PC-3 (cell line): ENCODE results near the gene INS. TPM values are rescaled to one million over a fixed set of nuclear protein-coding genes. Genes with fewer than 3 reads are reported as not detected.
A peak's percentile ranks its signal among the peaks of the same experiment; 100 is the strongest.
"Not testable (repeated sequence)": the region's sequence is repeated elsewhere in the genome, so short reads cannot be mapped to it uniquely, and the experiment has no call there.

Source experiments
- ATAC-seq: fragments of 200-7000 bp; cut with Tn5 transposase; 2 replicates; pipeline ENCODE4 v1.9.1; 2020; ENCODE audit warnings: mild to moderate bottlenecking, moderate library complexity
- BruUV-seq: library from RNA; stranded (reverse); fragments of 400-500 nt; replicated peaks from 2 replicates; lab custom pipeline; 2021; lab: Mats Ljungman, UMichigan
- CTCF ChIA-PET: fragments of 300-600 bp; sonication (Branson Sonifier 250); formaldehyde crosslinking; loops from one replicate; lab custom pipeline; 2022; ENCODE audit warnings: antibody characterized with exemption; lab: Charles Lee
- POLR2A ChIA-PET: fragments of 300-600 bp; sonication (Branson Sonifier 250); formaldehyde crosslinking; loops from one replicate; lab custom pipeline; 2022; ENCODE audit warnings: antibody characterized with exemption; ENCODE audit not compliant: unreplicated experiment; lab: Charles Lee
- DNase-seq: peaks from one replicate; pipeline ENCODE4 v3.0.0-alpha.2; 2015
- H2AFZ ChIP-seq: fragments of 300-600 bp; sonication (generic); 2 replicates; pipeline ENCODE4 v1.6.0; 2016; ENCODE audit warnings: antibody characterized with exemption, low read length
- H3F3A ChIP-seq: fragments of 300-600 bp; sonication (generic); one replicate; pipeline ENCODE4 v1.6.0; 2017; ENCODE audit warnings: antibody characterized with exemption, low read length, control low read depth, mild to moderate bottlenecking; ENCODE audit not compliant: unreplicated experiment
- H3K27ac ChIP-seq: fragments of 300-600 bp; sonication (generic); 2 replicates; pipeline ENCODE4 v1.5.1; 2016; ENCODE audit warnings: mild to moderate bottlenecking, low read length
- H3K27me3 ChIP-seq: fragments of 300-600 bp; sonication (generic); 2 replicates; pipeline ENCODE4 v1.6.1; 2016; ENCODE audit warnings: low read length, mixed read lengths
- H3K36me3 ChIP-seq: fragments of 300-600 bp; sonication (generic); 2 replicates; pipeline ENCODE4 v1.6.1; 2016; ENCODE audit warnings: low read depth, mixed run types, low read length, mixed read lengths
- H3K4me1 ChIP-seq: fragments of 300-600 bp; sonication (generic); 2 replicates; pipeline ENCODE4 v1.5.1; 2016; ENCODE audit warnings: low read length; ENCODE audit not compliant: insufficient read depth
- H3K4me2 ChIP-seq: fragments of 300-600 bp; sonication (generic); 2 replicates; pipeline ENCODE4 v1.6.0; 2016; ENCODE audit warnings: low read length
- H3K4me3 ChIP-seq: fragments of 300-600 bp; sonication (generic); 2 replicates; pipeline ENCODE4 v1.5.1; 2016; ENCODE audit warnings: mild to moderate bottlenecking, low read length, mixed read lengths
- H3K79me2 ChIP-seq: fragments of 300-600 bp; sonication (generic); 2 replicates; pipeline ENCODE4 v1.6.1; 2017; ENCODE audit warnings: low read length, mixed read lengths
- H3K9ac ChIP-seq: fragments of 300-600 bp; sonication (generic); 2 replicates; pipeline ENCODE4 v1.6.0; 2016; ENCODE audit warnings: mild to moderate bottlenecking, low read length
- H3K9me2 ChIP-seq: fragments of 300-600 bp; sonication (generic); replicated peaks from 2 replicates; pipeline ENCODE4 v1.6.1; 2016; ENCODE audit warnings: mixed run types, low read length, mixed read lengths
- H3K9me3 ChIP-seq: fragments of 300-600 bp; sonication (generic); 2 replicates; pipeline ENCODE4 v1.6.1; 2016; ENCODE audit warnings: low read length, mixed read lengths
- H4K20me1 ChIP-seq: fragments of 300-600 bp; sonication (generic); 2 replicates; pipeline ENCODE4 v1.6.1; 2016; ENCODE audit warnings: low read length, mixed read lengths
- CTCF ChIP-seq: fragments of 300-600 bp; sonication (generic); conservative IDR thresholded peaks from 2 replicates; pipeline ENCODE4 v1.5.1; 2017; ENCODE audit warnings: antibody characterized with exemption, low read depth, mild to moderate bottlenecking, low read length
- EZH2 ChIP-seq: fragments of 300-600 bp; sonication (generic); IDR thresholded peaks from one replicate; pipeline ENCODE4 v1.6.1; 2017; ENCODE audit warnings: antibody characterized with exemption, mild to moderate bottlenecking, low read length; ENCODE audit not compliant: unreplicated experiment
- EZH2phosphoT487 ChIP-seq: fragments of 300-600 bp; sonication (generic); IDR thresholded peaks from 2 replicates; pipeline ENCODE4 v1.6.1; 2018; ENCODE audit warnings: mild to moderate bottlenecking, antibody characterized with exemption, low read length, borderline replicate concordance
- intact Hi-C: fragments of 100-400 bp; cut with micrococcal nuclease; formaldehyde crosslinking; loops from 2 replicates; pipeline ENCODE4 v1.9.0; 2023
- total RNA-seq: library from RNA; depleted of rRNA; stranded (reverse); fragments of >200 nt; gene quantifications from 2 replicates; pipeline ENCODE4 v1.2.3, GENCODE V29; 2014

Gene INS
- total RNA-seq, 1 experiment from 2014 or later, result not detected

DNA sequence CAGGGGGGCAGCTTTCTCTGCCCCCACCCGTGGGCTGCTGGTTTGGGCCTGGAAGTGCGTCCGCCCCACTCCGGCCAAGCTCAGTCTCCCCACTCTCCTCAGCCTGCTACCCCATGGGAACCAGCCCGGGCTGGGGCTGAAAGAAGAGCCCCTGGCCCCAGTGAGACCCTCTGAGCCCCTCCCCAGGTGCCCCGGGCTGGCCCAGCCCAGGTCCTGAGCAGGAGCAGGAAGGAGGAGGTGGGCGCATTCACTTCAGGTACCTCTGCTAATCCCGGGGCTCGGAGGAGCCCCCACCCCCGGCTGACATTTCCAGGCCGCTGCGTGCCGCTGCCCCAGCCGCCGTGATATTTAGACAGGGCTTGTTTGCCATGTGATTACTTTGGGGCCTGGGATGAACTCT, 19.3 kb upstream of the INS start:
- Histone ChIP-seq H3K4me1 (peaks cover 65% of the 10 kb centered on the region), H3K4me3 (no peak overlapping the region), H4K20me1 (no peaks in the 10 kb centered on the region), H3K27ac (peak overlapping the region; percentile 91), H3K36me3 (no peaks in the 10 kb centered on the region), H3K27me3 (no peaks in the 10 kb centered on the region), H3K9me2 (no peaks in the 10 kb centered on the region), H2AFZ (peak overlapping the region; percentile 72; the same call in 1 of the 2 replicates), H3K9ac (peak overlapping the region; percentile 83), H3K79me2 (0 out of 2 replicates have a peak, but pooled peaks cover 7% of the 10 kb centered on the region), H3K4me2 (peak overlapping the region; percentile 72), H3K9me3 (no peaks in the 10 kb centered on the region), H3F3A (no peaks in the 10 kb centered on the region)
- POLR2A ChIA-PET, result no interaction called here
- intact Hi-C loops, result loop anchor here (5.0 kb wide), 1 partner anchor 222 kb away; the partner anchor contains the start of gene TSSC4
- CTCF ChIA-PET, result no interaction called here
- TF ChIP-seq EZH2, result no peak
- no peak for TF ChIP-seq EZH2phosphoT487
- DNase-seq (no peak), ATAC-seq (no peak)
- TSS peak; percentile 90 for BruUV-seq

DNA sequence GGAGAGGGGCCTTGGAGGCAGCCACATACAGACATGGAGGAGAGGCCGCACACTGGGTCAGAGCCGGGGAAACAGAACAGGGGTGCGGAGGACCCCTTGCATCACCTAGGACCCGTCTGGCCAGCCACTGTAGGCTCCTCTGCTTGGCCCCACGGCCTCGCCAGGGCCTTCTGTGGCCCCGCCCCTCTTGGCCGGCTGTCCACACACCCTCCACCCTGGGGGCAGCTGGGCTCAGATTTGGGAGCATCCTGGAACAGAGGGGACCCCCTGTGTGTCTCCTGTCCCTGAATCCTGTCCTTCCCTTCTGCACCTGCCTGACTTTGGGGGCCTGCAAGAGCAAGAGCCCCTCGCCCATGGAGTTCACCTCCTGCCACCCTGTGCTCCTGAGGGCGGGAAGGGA, 18.5 kb upstream of the INS start:
- Histone ChIP-seq H3K27me3 (no peaks in the 10 kb centered on the region), H3F3A (no peaks in the 10 kb centered on the region), H3K4me2 (peak overlapping the region; percentile 72), H3K79me2 (0 out of 2 replicates have a peak, but pooled peaks cover 7% of the 10 kb centered on the region), H3K4me1 (peaks cover 68% of the 10 kb centered on the region), H3K27ac (peak overlapping the region; percentile 91), H3K4me3 (no peak overlapping the region), H4K20me1 (no peaks in the 10 kb centered on the region), H3K9ac (peak overlapping the region; percentile 83), H3K9me3 (no peaks in the 10 kb centered on the region), H3K36me3 (no peaks in the 10 kb centered on the region), H2AFZ (no peak overlapping the region), H3K9me2 (no peaks in the 10 kb centered on the region)
- DNase-seq (no peak), ATAC-seq (no peak)
- ChIA-PET CTCF (no interaction called here), POLR2A (no interaction called here)
- no peak for TF ChIP-seq CTCF
- no peak for TF ChIP-seq EZH2
- TF ChIP-seq EZH2phosphoT487, result no peak
- intact Hi-C loops, result no loop called here
- BruUV-seq, result no TSS peak

DNA sequence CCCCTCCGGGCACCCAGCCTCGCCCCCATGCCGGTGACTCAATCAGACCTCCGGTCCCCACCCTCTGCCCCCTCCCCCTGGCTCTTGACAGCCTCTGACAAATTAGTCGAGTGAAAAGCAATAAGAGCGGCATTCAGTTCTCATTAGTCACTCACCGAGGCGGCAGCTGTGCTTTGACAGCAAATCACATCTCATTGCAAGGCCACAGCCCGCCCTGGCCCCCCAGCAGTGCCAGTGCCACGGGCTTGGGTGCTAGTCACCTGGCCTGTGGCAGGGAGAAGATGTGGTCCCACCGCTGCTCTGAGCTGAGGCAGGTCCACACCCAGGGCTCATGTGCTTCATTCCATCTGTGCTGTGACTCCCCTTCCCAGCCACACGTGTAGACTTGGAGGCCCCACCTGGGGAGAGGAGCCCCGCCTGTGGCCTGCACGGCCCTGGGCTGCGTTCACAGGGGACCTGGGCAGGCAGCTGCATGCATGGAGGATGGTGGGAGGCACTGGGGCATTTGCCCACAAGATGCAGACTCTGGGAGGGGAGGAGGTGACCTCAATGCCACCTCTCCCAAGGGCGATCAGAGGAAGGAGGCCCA, 18.0 kb upstream of the INS start:
- no peaks in the 10 kb centered on the region for H3K9me3 ChIP-seq
- ATAC-seq (peak; percentile 59), DNase-seq (peak; percentile 96)
- POLR2A ChIA-PET, result no interaction called here
- no peaks in the 10 kb centered on the region for H4K20me1 ChIP-seq
- H3K9me2 ChIP-seq, result no peaks in the 10 kb centered on the region
- TF ChIP-seq CTCF, result no peak
- H3F3A ChIP-seq, result no peaks in the 10 kb centered on the region
- H3K4me1 ChIP-seq, result peaks cover 68% of the 10 kb centered on the region
- H3K27me3 ChIP-seq, result no peaks in the 10 kb centered on the region
- peak overlapping the region; percentile 72 for H3K4me2 ChIP-seq
- CTCF ChIA-PET, result no interaction called here
- peak overlapping the region; percentile 83 for H3K9ac ChIP-seq
- no peak overlapping the region for H2AFZ ChIP-seq
- intact Hi-C loops, result no loop called here
- no peak overlapping the region for H3K4me3 ChIP-seq
- peak overlapping the region; percentile 91 for H3K27ac ChIP-seq
- H3K36me3 ChIP-seq, result no peaks in the 10 kb centered on the region
- 0 out of 2 replicates have a peak, but pooled peaks cover 7% of the 10 kb centered on the region for H3K79me2 ChIP-seq
- BruUV-seq, result TSS peak; percentile 85

DNA sequence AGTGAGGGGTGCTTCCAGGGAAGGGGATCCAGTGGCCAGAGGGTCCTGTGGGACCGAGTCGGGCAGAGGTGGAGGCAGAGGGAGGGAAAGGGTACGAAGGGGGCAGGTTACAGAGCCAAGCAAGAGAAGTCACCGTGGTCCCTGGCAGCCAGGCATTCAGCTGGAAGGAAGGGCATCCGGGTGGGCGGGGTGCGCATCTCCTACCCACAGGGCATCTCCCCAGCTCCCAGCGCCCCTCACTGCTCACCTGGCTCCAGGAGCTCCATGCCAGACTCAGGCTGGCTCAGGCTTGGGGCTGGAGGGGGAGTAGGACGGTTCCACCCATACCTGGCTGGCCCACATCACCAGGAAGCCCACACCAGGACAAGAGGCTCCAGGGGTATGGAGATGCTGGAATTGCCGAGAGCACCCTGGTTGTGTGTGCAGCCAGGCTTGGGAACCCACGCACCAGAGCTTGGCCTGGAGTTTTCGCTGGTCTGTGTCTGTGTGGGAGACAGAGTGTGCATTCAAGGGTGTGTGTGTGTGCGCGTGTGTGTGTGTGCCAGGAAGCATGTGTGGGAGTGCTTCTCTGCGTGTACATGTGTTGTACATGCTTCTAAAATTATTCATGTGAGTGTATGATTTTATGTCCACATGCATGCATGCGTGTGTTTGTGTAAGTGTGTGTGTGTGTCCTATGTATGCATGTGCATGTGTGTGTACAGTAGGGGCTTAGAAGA, 17.2 kb upstream of the INS start:
- H2AFZ ChIP-seq, H3F3A ChIP-seq, H3K9me2 ChIP-seq, intact Hi-C loops, BruUV-seq, H3K4me3 ChIP-seq, ATAC-seq, POLR2A ChIA-PET, H3K36me3 ChIP-seq, CTCF ChIA-PET, H3K9ac ChIP-seq, H3K79me2 ChIP-seq, H4K20me1 ChIP-seq, H3K9me3 ChIP-seq, H3K27me3 ChIP-seq: not testable (repeated sequence)
- peaks cover 68% of the 10 kb centered on the region for H3K4me1 ChIP-seq
- peak overlapping the region; percentile 91 for H3K27ac ChIP-seq
- peak; percentile 12 for DNase-seq
- peak overlapping the region; percentile 72 for H3K4me2 ChIP-seq
